HG03442 (cell line): ENCODE data around the gene HSPG2.

ENCODE experiments used
- ATAC-seq: cut with Tn5 transposase; IDR thresholded peaks from one replicate; pipeline ENCODE4 v1.9.1; 2021; ENCODE audit warnings: mild to moderate bottlenecking, moderate library complexity; ENCODE audit not compliant: unreplicated experiment

Gene HSPG2

GRCh38 chr1:21884456-21885235, 52.5 kb downstream of the HSPG2 start:
- ATAC-seq, result no peak

- no peak for ATAC-seq
Observed at GRCh38 chr1:21882721-21883415, 54.2 kb downstream of the HSPG2 start.

GRCh38 chr1:21881250-21881649, 55.9 kb downstream of the HSPG2 start:
- ATAC-seq, result no peak

GRCh38 chr1:21880619-21880970, 56.5 kb downstream of the HSPG2 start:
- no peak for ATAC-seq

- no peak for ATAC-seq
Observed at GRCh38 chr1:21879928-21880618, 57.0 kb downstream of the HSPG2 start.

- no peak for ATAC-seq
Observed at GRCh38 chr1:21878840-21879478, 58.2 kb downstream of the HSPG2 start.

GRCh38 chr1:21878009-21878773, 58.9 kb downstream of the HSPG2 start:
- no peak for ATAC-seq

GRCh38 chr1:21876267-21876666, 60.8 kb downstream of the HSPG2 start:
- ATAC-seq, result no peak

GRCh38 chr1:21875621-21876063, 61.5 kb downstream of the HSPG2 start:
- no peak for ATAC-seq

- no peak for ATAC-seq
Observed at GRCh38 chr1:21874778-21875547, 62.1 kb downstream of the HSPG2 start.

- ATAC-seq, result no peak
Observed at GRCh38 chr1:21874328-21874727, 62.8 kb downstream of the HSPG2 start.

- ATAC-seq, result no peak
Observed at GRCh38 chr1:21873761-21874160, 63.3 kb downstream of the HSPG2 start.

GRCh38 chr1:21873174-21873573, 63.9 kb downstream of the HSPG2 start:
- no peak for ATAC-seq

- ATAC-seq, result no peak
Observed at GRCh38 chr1:21872445-21873079, 64.5 kb downstream of the HSPG2 start.

GRCh38 chr1:21871943-21872342, 65.2 kb downstream of the HSPG2 start:
- ATAC-seq, result no peak

- ATAC-seq, result no peak
Observed at GRCh38 chr1:21870611-21871010, 66.5 kb downstream of the HSPG2 start.

- no peak for ATAC-seq
Observed at GRCh38 chr1:21869620-21870121, 67.4 kb downstream of the HSPG2 start.

- no peak for ATAC-seq
Observed at GRCh38 chr1:21868941-21869454, 68.1 kb downstream of the HSPG2 start.

GRCh38 chr1:21868482-21868881, 68.6 kb downstream of the HSPG2 start:
- ATAC-seq, result no peak
